ENCODE measurements around the gene CYFIP2. TPM values are rescaled to one million over a fixed set of nuclear protein-coding genes. Genes with fewer than 3 reads are reported as not detected.

The CYFIP2 gene
- total RNA-seq, 1 donor from 2014 or later, result 37.4 TPM

DNA sequence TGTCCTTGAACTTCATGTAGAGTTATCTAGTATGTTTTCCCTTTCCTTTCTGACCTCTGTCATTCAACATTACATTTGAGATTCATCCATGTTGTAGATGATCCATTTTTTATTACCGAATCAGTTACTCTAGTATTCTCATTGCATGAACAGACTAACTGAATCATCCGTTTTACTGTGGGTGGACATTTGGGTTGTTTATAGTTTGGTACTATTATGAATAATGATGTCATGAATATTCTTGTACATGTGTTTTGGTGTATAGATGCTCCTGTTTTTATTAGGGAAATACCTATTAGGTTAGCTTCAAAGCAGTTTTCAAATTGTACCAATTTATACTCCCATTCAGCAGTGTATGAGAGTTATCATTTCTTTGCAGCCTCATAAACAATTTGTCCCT, 99.8 kb downstream of the CYFIP2 start:
- TF ChIP-seq, protein P1, sequence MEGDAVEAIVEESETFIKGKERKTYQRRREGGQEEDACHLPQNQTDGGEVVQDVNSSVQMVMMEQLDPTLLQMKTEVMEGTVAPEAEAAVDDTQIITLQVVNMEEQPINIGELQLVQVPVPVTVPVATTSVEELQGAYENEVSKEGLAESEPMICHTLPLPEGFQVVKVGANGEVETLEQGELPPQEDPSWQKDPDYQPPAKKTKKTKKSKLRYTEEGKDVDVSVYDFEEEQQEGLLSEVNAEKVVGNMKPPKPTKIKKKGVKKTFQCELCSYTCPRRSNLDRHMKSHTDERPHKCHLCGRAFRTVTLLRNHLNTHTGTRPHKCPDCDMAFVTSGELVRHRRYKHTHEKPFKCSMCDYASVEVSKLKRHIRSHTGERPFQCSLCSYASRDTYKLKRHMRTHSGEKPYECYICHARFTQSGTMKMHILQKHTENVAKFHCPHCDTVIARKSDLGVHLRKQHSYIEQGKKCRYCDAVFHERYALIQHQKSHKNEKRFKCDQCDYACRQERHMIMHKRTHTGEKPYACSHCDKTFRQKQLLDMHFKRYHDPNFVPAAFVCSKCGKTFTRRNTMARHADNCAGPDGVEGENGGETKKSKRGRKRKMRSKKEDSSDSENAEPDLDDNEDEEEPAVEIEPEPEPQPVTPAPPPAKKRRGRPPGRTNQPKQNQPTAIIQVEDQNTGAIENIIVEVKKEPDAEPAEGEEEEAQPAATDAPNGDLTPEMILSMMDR (IDR thresholded peaks at IDR 0.05), result no peak
- no peak for DNase-seq (ENCODE audit: low spot score)
- no peak overlapping the region for H3K27ac Mint-ChIP-seq (ENCODE audit: unreplicated experiment)
- no peaks in the 10 kb centered on the region for H3K36me3 Mint-ChIP-seq (ENCODE audit: low read depth)
- no peak overlapping the region for H3K4me3 Mint-ChIP-seq (ENCODE audit: unreplicated experiment)
- H3K9me3 Mint-ChIP-seq (ENCODE audit: low read depth), result no peaks in the 10 kb centered on the region
- H3K27me3 Mint-ChIP-seq (ENCODE audit: low read depth), result no peaks in the 10 kb centered on the region
- peaks cover 33% of the 10 kb centered on the region for H3K4me1 Mint-ChIP-seq (ENCODE audit: low read depth)

DNA sequence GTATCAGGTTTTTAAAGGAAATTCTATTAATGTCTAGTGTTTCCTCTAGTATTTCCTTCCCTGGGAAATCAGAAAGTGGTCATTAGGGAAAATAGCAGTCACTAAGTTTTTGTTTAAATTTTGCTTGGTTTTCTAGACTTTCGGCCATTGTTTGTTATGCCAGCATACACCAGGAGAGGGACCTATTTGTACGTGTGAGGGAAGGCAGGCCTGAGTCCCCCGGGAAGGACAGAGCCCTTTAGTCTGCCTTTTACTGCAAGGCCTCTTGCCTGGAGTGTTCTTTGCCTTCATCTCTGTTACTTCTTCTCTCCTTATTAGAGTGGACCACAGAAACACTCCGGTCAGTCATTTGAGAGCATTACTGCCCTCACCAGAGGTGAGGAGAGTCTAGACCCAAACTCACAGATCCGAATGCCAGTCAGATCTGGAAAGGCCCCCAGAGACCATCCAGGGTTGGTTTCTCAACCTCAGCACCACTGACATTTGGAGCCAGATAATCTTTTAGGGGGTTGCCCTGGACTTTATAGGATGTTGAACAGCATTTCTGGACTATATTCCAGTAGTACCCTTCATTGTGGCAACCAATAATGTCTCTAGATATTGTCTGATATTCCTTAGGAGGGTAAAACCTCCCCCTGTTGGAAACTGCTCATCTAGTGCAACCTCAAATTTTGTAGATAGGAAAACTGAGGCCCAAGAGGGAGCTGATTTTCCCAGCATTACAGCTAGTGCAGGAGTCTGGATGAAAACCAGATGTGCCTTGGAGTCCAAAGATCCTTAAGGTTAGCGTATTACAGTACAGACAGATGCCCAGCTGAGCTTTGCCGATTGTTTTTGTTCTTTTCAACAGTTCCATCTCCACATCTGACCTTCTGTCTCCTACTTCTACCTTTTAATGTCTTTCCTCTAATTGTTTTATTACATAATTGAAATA, 101.1 kb downstream of the CYFIP2 start:
- Mint-ChIP-seq H3K4me1 (ENCODE audit: low read depth) (peaks cover 46% of the 10 kb centered on the region), H3K4me3 (ENCODE audit: unreplicated experiment) (no peak overlapping the region), H3K36me3 (ENCODE audit: low read depth) (no peaks in the 10 kb centered on the region), H3K27me3 (ENCODE audit: low read depth) (no peaks in the 10 kb centered on the region), H3K27ac (ENCODE audit: unreplicated experiment) (peak overlapping the region; percentile 75), H3K9me3 (ENCODE audit: low read depth) (no peaks in the 10 kb centered on the region)
- DNase-seq (ENCODE audit: low spot score), result no peak
- TF ChIP-seq, protein P1 (IDR thresholded peaks at IDR 0.05), result peak; percentile 92

DNA sequence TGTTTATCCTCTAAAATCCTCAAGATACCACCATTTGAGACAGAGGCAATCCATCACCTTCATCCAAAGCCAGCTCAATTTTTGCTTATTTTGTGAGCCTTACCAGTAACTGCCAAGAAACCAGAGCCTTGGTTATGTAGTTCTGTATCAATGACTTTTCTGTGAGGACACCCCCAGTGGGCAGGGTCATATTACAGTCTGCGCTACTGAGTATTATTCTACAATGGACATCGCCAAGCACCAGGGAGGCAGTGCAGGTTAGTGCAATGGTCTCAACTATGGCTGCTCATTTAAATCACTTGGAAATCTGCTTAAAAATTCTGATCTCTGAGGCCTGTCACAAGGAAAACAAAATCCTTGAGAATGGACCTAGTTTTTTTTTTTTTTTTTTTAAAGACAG, 103.6 kb downstream of the CYFIP2 start:
- peaks cover 64% of the 10 kb centered on the region for H3K4me1 Mint-ChIP-seq (ENCODE audit: low read depth)
- no peak overlapping the region for H3K27ac Mint-ChIP-seq (ENCODE audit: unreplicated experiment)
- H3K27me3 Mint-ChIP-seq (ENCODE audit: low read depth), result no peaks in the 10 kb centered on the region
- DNase-seq (ENCODE audit: low spot score), result no peak
- no peaks in the 10 kb centered on the region for H3K36me3 Mint-ChIP-seq (ENCODE audit: low read depth)
- H3K4me3 Mint-ChIP-seq (ENCODE audit: unreplicated experiment), result no peak overlapping the region
- TF ChIP-seq, protein P1 (IDR thresholded peaks at IDR 0.05), result peak; percentile 12
- no peaks in the 10 kb centered on the region for H3K9me3 Mint-ChIP-seq (ENCODE audit: low read depth)

DNA sequence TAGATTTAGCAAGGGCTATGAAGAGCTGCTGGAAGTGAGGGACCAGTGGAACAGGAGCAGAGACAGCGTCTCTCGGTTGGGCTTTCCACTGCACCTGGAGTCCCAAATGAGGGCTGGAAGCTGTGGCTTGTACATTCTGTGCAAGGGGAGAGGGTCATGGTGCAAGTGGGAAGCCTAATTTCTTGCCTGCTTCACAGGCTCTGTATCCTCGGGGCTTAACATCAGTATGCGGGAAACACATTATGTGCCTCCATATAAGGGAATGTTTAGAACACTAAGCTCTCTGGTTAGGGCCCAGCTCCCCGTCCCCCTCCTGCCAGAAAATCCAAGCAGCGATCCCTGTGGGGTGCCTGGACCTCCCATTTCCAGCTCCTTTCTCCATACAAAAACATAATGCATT, 105.0 kb downstream of the CYFIP2 start:
- H3K27ac Mint-ChIP-seq (ENCODE audit: unreplicated experiment), result peak overlapping the region; percentile 87
- TF ChIP-seq, protein P1 (IDR thresholded peaks at IDR 0.05), result no peak
- H3K27me3 Mint-ChIP-seq (ENCODE audit: low read depth), result no peaks in the 10 kb centered on the region
- DNase-seq (ENCODE audit: low spot score), result no peak
- H3K4me3 Mint-ChIP-seq (ENCODE audit: unreplicated experiment), result no peak overlapping the region
- H3K9me3 Mint-ChIP-seq (ENCODE audit: low read depth), result no peaks in the 10 kb centered on the region
- H3K36me3 Mint-ChIP-seq (ENCODE audit: low read depth), result peaks cover 1% of the 10 kb centered on the region
- peaks cover 64% of the 10 kb centered on the region for H3K4me1 Mint-ChIP-seq (ENCODE audit: low read depth)

DNA sequence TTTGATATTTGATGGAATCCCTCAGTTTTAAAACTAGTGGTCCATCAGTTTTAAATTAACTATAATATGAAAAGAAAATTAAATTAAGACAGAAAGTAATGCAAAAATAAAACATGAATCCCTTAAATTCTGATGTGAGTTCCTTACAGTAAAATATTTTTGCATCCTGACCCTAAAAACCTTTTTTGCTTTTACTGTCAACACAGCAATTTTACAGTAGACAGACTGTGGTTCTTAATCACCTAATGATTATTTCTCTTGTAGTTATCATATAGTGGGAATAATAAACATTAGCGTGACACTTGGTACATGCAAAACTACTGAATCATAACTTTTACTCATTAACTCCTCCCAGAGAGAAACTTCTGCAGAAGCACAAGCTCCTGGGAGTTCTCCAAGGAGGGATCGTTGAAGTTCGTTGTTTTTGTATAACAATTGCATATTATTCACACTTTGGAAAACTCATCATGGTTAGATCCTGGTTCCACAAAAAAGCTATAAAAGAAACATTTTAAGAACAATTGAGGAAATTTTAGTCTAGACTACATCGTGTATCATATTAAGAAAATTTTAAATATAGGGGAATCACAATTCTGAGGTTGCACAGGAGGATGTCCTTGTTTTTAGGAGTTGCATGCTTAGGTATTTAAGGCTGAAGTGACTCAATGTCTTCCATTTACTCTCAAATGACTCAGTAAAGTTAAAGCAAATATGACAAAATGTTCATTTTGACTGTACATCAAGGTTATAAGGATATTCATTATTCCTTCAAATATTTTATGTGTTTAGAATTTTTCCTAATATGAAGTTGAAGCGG, 105.9 kb downstream of the CYFIP2 start:
- Mint-ChIP-seq H3K36me3 (ENCODE audit: low read depth) (peaks cover 3% of the 10 kb centered on the region), H3K9me3 (ENCODE audit: low read depth) (no peaks in the 10 kb centered on the region), H3K4me1 (ENCODE audit: low read depth) (peaks cover 60% of the 10 kb centered on the region), H3K4me3 (ENCODE audit: unreplicated experiment) (no peak overlapping the region), H3K27me3 (ENCODE audit: low read depth) (no peaks in the 10 kb centered on the region), H3K27ac (ENCODE audit: unreplicated experiment) (peak overlapping the region; percentile 97)
- no peak for DNase-seq (ENCODE audit: low spot score)
- TF ChIP-seq, protein P1 (IDR thresholded peaks at IDR 0.05), result no peak
